K562 (cell line): ENCODE data around the gene GLTPD2. TPM values are rescaled to one million over a fixed set of nuclear protein-coding genes. Genes with fewer than 3 reads are reported as not detected.

Experiments used
- ATAC-seq: fragments of 200-7000 bp; cut with Tn5 transposase; 3 replicates; pipeline ENCODE4 v1.9.1; 2020; ENCODE audit warnings: moderate library complexity
- BruUV-seq: library from RNA; stranded (reverse); fragments of 400-500 nt; replicated peaks from 2 replicates; lab custom pipeline; 2021; lab: Mats Ljungman, UMichigan
- CTCF ChIA-PET: fragments of 300-600 bp; formaldehyde crosslinking; extraction: SDS; loops from one replicate; lab custom pipeline; 2021; ENCODE audit warnings: low intra/inter-chr PET ratio; lab: Yijun Ruan, JAX
- POLR2A ChIA-PET: fragments of 300-600, 350-650 bp; sonication (Branson Sonifier 250); formaldehyde crosslinking; extraction: SDS; loops from one replicate; lab custom pipeline; 2021; ENCODE audit warnings: antibody characterized with exemption, inconsistent platforms; lab: Yijun Ruan, JAX
- DNase-seq, 4 experiments: peaks; one replicate each; pipeline versions ENCODE4 v3.0.0 to v3.0.0-alpha.2; 2011 to 2018; ENCODE audit warnings: low spot score in 3 of 4, mixed read lengths in 3 of 4; ENCODE audit errors: extremely low read depth in 1 of 4
- FAIRE-seq: peaks from 2 replicates; lab custom pipeline; 2011; peaks lifted over from hg19 to GRCh38; lab: Jason Lieb, UNC
- H2AFZ ChIP-seq: 2 replicates; pipeline ENCODE4 v1.6.0; 2011; ENCODE audit warnings: low read depth, low read length, control low read depth, inconsistent platforms
- H3K27ac ChIP-seq: fragments of 200-600 bp; 3 replicates; pipeline ENCODE4 v1.8.0; 2011; ENCODE audit warnings: low read depth, mild to moderate bottlenecking, control low read depth, inconsistent platforms, low read length, moderate library complexity, mixed read lengths; ENCODE audit errors: extremely low read depth
- H3K27me3 ChIP-seq, 2 experiments: fragments of 300-600 bp in 1 of 2; 2 replicates in 1 of 2; 3 replicates in 1 of 2; pipeline versions ENCODE4 v1.6.0 to v1.8.0; 2011; ENCODE audit warnings: inconsistent platforms in 2 of 2, low read length in 2 of 2, mild to moderate bottlenecking in 1 of 2, mixed read lengths in 1 of 2, moderate library complexity in 1 of 2; ENCODE audit not compliant: control insufficient read depth in 2 of 2, insufficient read depth in 2 of 2
- H3K36me3 ChIP-seq: fragments of 300-600 bp; 3 replicates; pipeline ENCODE4 v1.8.0; 2011; ENCODE audit warnings: mild to moderate bottlenecking, low read length, inconsistent platforms; ENCODE audit not compliant: control insufficient read depth, insufficient read depth
- H3K4me1 ChIP-seq, 2 experiments: fragments of 200-600 bp in 1 of 2; replicated peaks in 1 of 2; 2 replicates in 1 of 2; 3 replicates in 1 of 2; pipeline versions ENCODE4 v1.5.1 to v1.8.0; 2011; ENCODE audit warnings: inconsistent platforms in 2 of 2, low read length in 2 of 2, mild to moderate bottlenecking in 1 of 2, mixed read lengths in 1 of 2, moderate library complexity in 1 of 2; ENCODE audit not compliant: control insufficient read depth in 2 of 2, insufficient read depth in 2 of 2
- H3K4me2 ChIP-seq: 2 replicates; pipeline ENCODE4 v1.6.1; 2011; ENCODE audit warnings: low read length, control low read depth, inconsistent platforms, mixed read lengths; ENCODE audit not compliant: insufficient read depth
- H3K4me3 ChIP-seq: fragments of 200-600 bp; sonication (generic), shearing (Covaris generic); 2 replicates; pipeline ENCODE4 v1.5.1; 2016; ENCODE audit warnings: control low read depth, inconsistent platforms
- H3K79me2 ChIP-seq: fragments of 200-600 bp; 3 replicates; pipeline ENCODE4 v1.8.0; 2011; ENCODE audit warnings: low read length, inconsistent platforms; ENCODE audit not compliant: control insufficient read depth, insufficient read depth
- H3K9ac ChIP-seq, 2 experiments: 2 replicates each; pipeline versions ENCODE4 v1.6.0 to v1.6.1; 2011; ENCODE audit warnings: low read depth in 2 of 2, low read length in 2 of 2, control low read depth in 1 of 2, inconsistent platforms in 1 of 2, mild to moderate bottlenecking in 1 of 2, mixed read lengths in 1 of 2; ENCODE audit not compliant: insufficient read depth in 1 of 2
- H3K9me1 ChIP-seq: one replicate; pipeline ENCODE4 v1.6.0; 2011; ENCODE audit warnings: inconsistent platforms, mild to moderate bottlenecking, low read length, moderate library complexity; ENCODE audit not compliant: control insufficient read depth, insufficient read depth
- H3K9me3 ChIP-seq: replicated peaks from 2 replicates; pipeline ENCODE4 v1.5.1; 2011; ENCODE audit warnings: low read depth, low read length, inconsistent platforms; ENCODE audit not compliant: control insufficient read depth, insufficient read depth
- H4K20me1 ChIP-seq: replicated peaks from 2 replicates; pipeline ENCODE4 v1.6.1; 2011; ENCODE audit warnings: low read length, inconsistent platforms, mixed read lengths; ENCODE audit not compliant: control insufficient read depth, insufficient read depth
- C11orf30 ChIP-seq: fragments of 450-650 bp; IDR thresholded peaks from 2 replicates; pipeline ENCODE4 v1.6.1; 2016; ENCODE audit warnings: low read depth, mild to moderate bottlenecking
- CREB3 ChIP-seq: fragments of 450-650 bp; conservative IDR thresholded peaks from 2 replicates; pipeline ENCODE4 v1.6.1; 2016; ENCODE audit warnings: missing genetic modification characterization, low read depth, mild to moderate bottlenecking, missing compliant biosample characterization, moderate library complexity
- DIDO1 ChIP-seq: fragments of 450-650 bp; IDR thresholded peaks from 2 replicates; pipeline ENCODE4 v1.6.1; 2016; ENCODE audit warnings: low read depth, missing biosample characterization, missing genetic modification characterization
- NCOR1 ChIP-seq: fragments of 450-650 bp; IDR thresholded peaks from 2 replicates; pipeline ENCODE4 v1.6.1; 2016; ENCODE audit warnings: mild to moderate bottlenecking, moderate library complexity
- NELFE ChIP-seq: IDR thresholded peaks from 2 replicates; pipeline ENCODE4 v1.6.1; 2011; ENCODE audit warnings: mild to moderate bottlenecking; ENCODE audit not compliant: insufficient read depth, insufficient read length
- POU5F1 ChIP-seq: fragments of 150-350 bp; IDR thresholded peaks from 2 replicates; pipeline ENCODE4 v1.6.1; 2014; ENCODE audit warnings: borderline replicate concordance, low read length, low read depth, mild to moderate bottlenecking; ENCODE audit not compliant: partially characterized antibody
- PURB ChIP-seq: sonication (generic); formaldehyde crosslinking; IDR thresholded peaks from 2 replicates; pipeline ENCODE4 v1.9.0; 2021; ENCODE audit warnings: low read depth, mild to moderate bottlenecking, missing genetic modification reagents
- RBFOX2 ChIP-seq: fragments of 200-400 bp; formaldehyde crosslinking; IDR thresholded peaks from 2 replicates; pipeline ENCODE4 v1.6.1; 2017; ENCODE audit warnings: low read depth, mild to moderate bottlenecking, low read length, moderate library complexity
- SREBF2 ChIP-seq: sonication (generic); formaldehyde crosslinking; IDR thresholded peaks from 2 replicates; pipeline ENCODE4 v1.4.0; 2020; ENCODE audit warnings: mild to moderate bottlenecking, missing genetic modification reagents
- TRIM24 ChIP-seq, 2 experiments: fragments of 450-650 bp; IDR thresholded peaks; 2 replicates each; pipeline ENCODE4 v1.6.1; 2016
- ZEB2 ChIP-seq: fragments of 450-650 bp; IDR thresholded peaks from 2 replicates; pipeline ENCODE4 v1.6.1; 2016
- WGBS: fragments of 100-300 bp; shearing (Covaris generic); methylation state at CpG from one replicate; pipeline ENCODE4 v1.1.6; 2016; ENCODE audit warnings: low coverage, mixed read lengths; ENCODE audit not compliant: insufficient coverage; ENCODE audit errors: missing lambda C conversion rate; 5-methylcytosine and 5-hydroxymethylcytosine counted together
- in situ Hi-C: fragments of 300-500 bp; cut with MboI; formaldehyde crosslinking; loops from 4 replicates; pipeline ENCODE4 v1.15.0; 2018; ENCODE audit warnings: inconsistent platforms, mixed read lengths
- intact Hi-C: fragments of 100-400 bp; cut with micrococcal nuclease; formaldehyde crosslinking; loops from 2 replicates; pipeline ENCODE4 v1.14.2; 2022
- polyA plus RNA-seq, 8 experiments: library from polyadenylated mRNA; depleted of rRNA in 4 of 8; stranded (reverse) in 5 of 8; unstranded in 3 of 8; fragments of >200 nt; fragmentation: Nextera tagmentation in 2 of 8; fragmentation: Illumina TruSeq in 1 of 8; extraction: Ambion mirVana in 2 of 8; extraction: Trizol in 1 of 8; gene quantifications; 2 replicates each; pipeline versions ENCODE4 v1.2.1 to v1.2.3, GENCODE V29; 2011 to 2014; ENCODE audit warnings: inconsistent platforms in 1 of 8, missing spikeins in 1 of 8
- total RNA-seq, 7 experiments: library from RNA; depleted of rRNA in 6 of 7; stranded (reverse); fragments of >200 nt in 6 of 7; fragmentation: Illumina TruSeq in 2 of 7; extraction: Trizol in 2 of 7; gene quantifications; 2 replicates each; pipeline versions ENCODE4 v1.2.1 to v1.2.3, GENCODE V29; 2011 to 2021; ENCODE audit warnings: low replicate concordance in 1 of 7
- TF ChIP-seq, protein P1 (sequence below): fragments of 250-450 bp; sonication (Bioruptor Pico); IDR thresholded peaks from 2 replicates; pipeline ENCODE4 v1.8.0; 2021; ENCODE audit warnings: moderate library complexity, mild to moderate bottlenecking, inconsistent platforms

The GLTPD2 gene
- total and polyA plus RNA-seq, 9 of the 15 experiments (the other 6 are each of a cell fraction or from before 2014, with no cell fraction given), result not detected

DNA sequence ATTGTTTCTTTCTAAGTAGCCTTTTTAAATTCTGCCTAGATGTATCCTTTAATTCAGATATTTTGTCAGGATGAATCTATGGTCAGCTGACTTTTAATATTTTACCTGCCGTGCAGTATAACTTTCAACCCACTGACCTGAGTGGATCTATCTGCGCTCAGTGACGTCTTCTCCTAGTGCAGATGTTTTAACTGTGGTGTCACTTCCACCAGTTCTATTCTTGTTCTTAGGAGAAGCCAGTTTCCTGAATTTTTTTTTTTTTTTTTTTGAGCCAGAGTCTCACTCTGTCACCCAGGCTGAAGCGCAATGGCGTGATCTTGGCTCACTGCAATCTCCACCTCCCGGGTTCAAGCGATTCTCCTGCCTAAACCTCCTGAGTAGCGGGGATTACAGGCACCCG is 22.0 kb upstream of the GLTPD2 start:
- POLR2A ChIA-PET, result no interaction called here
- H3K27me3 ChIP-seq, result peaks cover 12 to 15% of the 10 kb centered on the region in 2 experiments
- TF ChIP-seq NELFE (no peak), PURB (CRISPR knock-in tag) (no peak), SREBF2 (no peak), ZEB2 (no peak), DIDO1 (no peak), POU5F1 (no peak), TRIM24 (IDR thresholded peaks at IDR 0.05) (no peak), C11orf30 (no peak), NCOR1 (no peak), CREB3 (no peak), RBFOX2 (no peak)
- TF ChIP-seq, protein P1, sequence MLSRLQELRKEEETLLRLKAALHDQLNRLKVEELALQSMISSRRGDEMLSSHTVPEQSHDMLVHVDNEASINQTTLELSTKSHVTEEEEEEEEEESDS, result no peak
- TF ChIP-seq, all 486 proteins: peak for 0
- Histone ChIP-seq H3K4me2 (no peak overlapping the region), H3K36me3 (no peaks in the 10 kb centered on the region), H3K79me2 (no peaks in the 10 kb centered on the region), H4K20me1 (no peaks in the 10 kb centered on the region), H3K4me1 (no peaks in the 10 kb centered on the region), H3K9ac (no peak overlapping the region), H3K9me3 (no peaks in the 10 kb centered on the region), H2AFZ (no peak overlapping the region), H3K4me3 (no peak overlapping the region), H3K27ac (no peak overlapping the region), H3K9me1 (no peaks in the 10 kb centered on the region)
- CTCF ChIA-PET, result no interaction called here
- no TSS peak for BruUV-seq
- DNase-seq, result no peak
- intact Hi-C loops, result no loop called here
- WGBS, result 7% methylated on average over 7 of the region's 9 CpGs
- in situ Hi-C loops, result no loop called here
- no peak for ATAC-seq
- no peak for FAIRE-seq
